HepG2 (cell line): ENCODE data around the gene DSCAM. TPM values are rescaled to one million over a fixed set of nuclear protein-coding genes. Genes with fewer than 3 reads are reported as not detected.

ENCODE experiments used
- ATAC-seq: fragments of 200-7000 bp; cut with Tn5 transposase; 3 replicates; pipeline ENCODE4 v1.9.1; 2020; ENCODE audit warnings: mild to moderate bottlenecking, moderate library complexity
- BruUV-seq: library from RNA; stranded (reverse); fragments of 400-500 nt; replicated peaks from 2 replicates; lab custom pipeline; 2021; lab: Mats Ljungman, UMichigan
- CTCF ChIA-PET: fragments of 300-600 bp; formaldehyde crosslinking; extraction: SDS; loops from one replicate; lab custom pipeline; 2021; ENCODE audit warnings: low total read pairs, inconsistent platforms, low intra/inter-chr PET ratio; lab: Yijun Ruan, JAX
- POLR2A ChIA-PET: fragments of 350-600 bp; sonication (Branson Sonifier 250); formaldehyde crosslinking; loops from one replicate; lab custom pipeline; 2020; ENCODE audit warnings: antibody characterized with exemption, inconsistent platforms; lab: Yijun Ruan, JAX
- DNase-seq: peaks from one replicate; pipeline ENCODE4 v3.0.0-alpha.2; 2015; ENCODE audit warnings: low spot score
- FAIRE-seq: peaks from 3 replicates; lab custom pipeline; 2011; peaks lifted over from hg19 to GRCh38; lab: Jason Lieb, UNC
- H2AFZ ChIP-seq: one replicate; pipeline ENCODE4 v1.6.1; 2011; ENCODE audit warnings: low read length, inconsistent platforms
- H3K27ac ChIP-seq: fragments of 300-600 bp; 3 replicates; pipeline ENCODE4 v1.8.0; 2011; ENCODE audit warnings: mixed run types, mild to moderate bottlenecking, mixed read lengths, low read length, inconsistent platforms; ENCODE audit not compliant: insufficient read depth; ENCODE audit errors: extremely low read length
- H3K27me3 ChIP-seq, 2 experiments: fragments of 200-600 bp in 1 of 2; 2 replicates in 1 of 2; 3 replicates in 1 of 2; pipeline versions ENCODE4 v1.6.0 to v1.8.0; 2011; ENCODE audit warnings: low read length in 2 of 2, mild to moderate bottlenecking in 2 of 2, moderate library complexity in 2 of 2, inconsistent platforms in 1 of 2; ENCODE audit not compliant: insufficient read depth in 2 of 2, control insufficient read depth in 1 of 2
- H3K36me3 ChIP-seq, 2 experiments: fragments of 200-600 bp in 1 of 2; replicated peaks in 1 of 2; 2 replicates in 1 of 2; 3 replicates in 1 of 2; pipeline versions ENCODE4 v1.5.1 to v1.8.0; 2011; ENCODE audit warnings: low read length in 2 of 2, inconsistent platforms in 1 of 2; ENCODE audit not compliant: insufficient read depth in 2 of 2, control insufficient read depth in 1 of 2
- H3K4me1 ChIP-seq: 2 replicates; pipeline ENCODE4 v1.5.1; 2012; ENCODE audit warnings: low read length, inconsistent platforms; ENCODE audit not compliant: insufficient read depth
- H3K4me2 ChIP-seq: 2 replicates; pipeline ENCODE4 v1.6.0; 2011; ENCODE audit warnings: low read depth, low read length, inconsistent platforms
- H3K4me3 ChIP-seq, 3 experiments: fragments of 200-600 bp in 1 of 3; sonication (generic), shearing (Covaris generic) in 1 of 3; replicated peaks in 1 of 3; 2 replicates each; pipeline ENCODE4 v1.5.1; 2011 to 2016; ENCODE audit warnings: low read length in 3 of 3, inconsistent platforms in 2 of 3, low read depth in 2 of 3, mild to moderate bottlenecking in 2 of 3, control low read depth in 1 of 3, mixed read lengths in 1 of 3; ENCODE audit not compliant: insufficient read depth in 1 of 3
- H3K79me2 ChIP-seq: one replicate; pipeline ENCODE4 v1.6.1; 2011; ENCODE audit warnings: low read length, inconsistent platforms; ENCODE audit not compliant: insufficient read depth
- H3K9ac ChIP-seq: 2 replicates; pipeline ENCODE4 v1.6.0; 2011; ENCODE audit warnings: mild to moderate bottlenecking, low read depth, low read length, inconsistent platforms; ENCODE audit not compliant: insufficient read depth
- H3K9me3 ChIP-seq: 2 replicates; pipeline ENCODE4 v1.5.1; 2012; ENCODE audit warnings: mild to moderate bottlenecking, low read length
- H4K20me1 ChIP-seq: 2 replicates; pipeline ENCODE4 v1.6.0; 2011; ENCODE audit warnings: inconsistent platforms, mild to moderate bottlenecking, low read length, moderate library complexity; ENCODE audit not compliant: insufficient read depth
- CREM ChIP-seq, 2 experiments: sonication (generic) in 1 of 2; formaldehyde crosslinking in 1 of 2; IDR thresholded peaks; 2 replicates each; pipeline versions ENCODE4 v1.4.0 to v1.6.1; 2016 to 2020; ENCODE audit warnings: antibody characterized with exemption in 1 of 2, mild to moderate bottlenecking in 1 of 2, missing genetic modification reagents in 1 of 2
- CTCF ChIP-seq: sonication (generic); formaldehyde crosslinking; IDR thresholded peaks from 2 replicates; pipeline ENCODE4 v1.5.0; 2020; ENCODE audit warnings: mild to moderate bottlenecking, missing genetic modification reagents, moderate library complexity
- EZH2 ChIP-seq: conservative IDR thresholded peaks from 2 replicates; pipeline ENCODE4 v1.6.1; 2012; ENCODE audit warnings: mild to moderate bottlenecking, low read depth, low read length, moderate library complexity
- GATAD2A ChIP-seq: IDR thresholded peaks from 2 replicates; pipeline ENCODE4 v1.6.1; 2016
- HMGA1 ChIP-seq: sonication (generic); formaldehyde crosslinking; conservative IDR thresholded peaks from 2 replicates; pipeline ENCODE4 v1.4.0; 2020; ENCODE audit warnings: missing genetic modification reagents
- KDM1A ChIP-seq: IDR thresholded peaks from 2 replicates; pipeline ENCODE4 v1.6.1; 2016; ENCODE audit warnings: missing compliant biosample characterization
- MAFK ChIP-seq, 2 experiments: IDR thresholded peaks in 1 of 2; conservative IDR thresholded peaks in 1 of 2; 2 replicates each; pipeline ENCODE4 v1.6.1; 2011; ENCODE audit warnings: improper control_type of control experiment in 2 of 2, low read length in 2 of 2
- MAZ ChIP-seq, 2 experiments: sonication (generic) in 1 of 2; formaldehyde crosslinking in 1 of 2; IDR thresholded peaks; 2 replicates each; pipeline versions ENCODE4 v1.5.0 to v1.6.1; 2012 to 2020; ENCODE audit warnings: low read depth in 2 of 2, mild to moderate bottlenecking in 2 of 2, borderline replicate concordance in 1 of 2, improper control_type of control experiment in 1 of 2, low read length in 1 of 2, missing genetic modification reagents in 1 of 2, moderate library complexity in 1 of 2
- NAIF1 ChIP-seq: sonication (generic); formaldehyde crosslinking; IDR thresholded peaks from 2 replicates; pipeline ENCODE4 v1.5.0; 2020; ENCODE audit warnings: mild to moderate bottlenecking, missing genetic modification reagents, borderline replicate concordance
- PAF1 ChIP-seq: IDR thresholded peaks from 2 replicates; pipeline ENCODE4 v1.6.1; 2016; ENCODE audit warnings: missing genetic modification reagents, missing compliant biosample characterization
- PHB2 ChIP-seq: fragments of 450-650 bp; IDR thresholded peaks from 2 replicates; pipeline ENCODE4 v1.6.1; 2018; ENCODE audit not compliant: partially characterized antibody
- RCOR2 ChIP-seq: IDR thresholded peaks from 2 replicates; pipeline ENCODE4 v1.6.1; 2016; ENCODE audit warnings: missing biosample characterization, missing genetic modification reagents
- SCMH1 ChIP-seq: sonication (generic); formaldehyde crosslinking; IDR thresholded peaks from 2 replicates; pipeline ENCODE4 v1.9.0; 2021; ENCODE audit warnings: missing genetic modification reagents, mild to moderate bottlenecking, borderline replicate concordance
- SP4 ChIP-seq: sonication (generic); formaldehyde crosslinking; IDR thresholded peaks from 2 replicates; pipeline ENCODE4 v1.8.1; 2023; ENCODE audit warnings: mild to moderate bottlenecking, missing genetic modification reagents
- ZMYM3 ChIP-seq: sonication (generic); formaldehyde crosslinking; IDR thresholded peaks from 2 replicates; pipeline ENCODE4 v1.5.1; 2020; ENCODE audit warnings: mild to moderate bottlenecking, missing genetic modification reagents
- ZNF207 ChIP-seq: fragments of 450-650 bp; IDR thresholded peaks from 2 replicates; pipeline ENCODE4 v1.6.1; 2016; ENCODE audit warnings: antibody characterized with exemption, borderline replicate concordance
- ZNF225 ChIP-seq: sonication (generic); formaldehyde crosslinking; IDR thresholded peaks from 2 replicates; pipeline ENCODE4 v1.4.0; 2020; ENCODE audit warnings: mild to moderate bottlenecking, missing genetic modification reagents
- WGBS: methylation state at CpG from one replicate; pipeline ENCODE4 v1.1.6; 2017; ENCODE audit warnings: low lambda C conversion rate; 5-methylcytosine and 5-hydroxymethylcytosine counted together
- in situ Hi-C: cut with HindIII; loops from 2 replicates; pipeline ENCODE4 v1.10.0; 2017; ENCODE audit warnings: low pct_unique_long_range_greater_than_20kb; ENCODE audit not compliant: extremely low pct_ligation_motif_present
- intact Hi-C: fragments of 100-400 bp; cut with micrococcal nuclease; formaldehyde crosslinking; loops from one replicate; pipeline ENCODE4 v1.10.0; 2022; ENCODE audit not compliant: unreplicated experiment
- polyA plus RNA-seq, 8 experiments: library from polyadenylated mRNA; depleted of rRNA in 3 of 8; stranded (reverse) in 7 of 8; unstranded in 1 of 8; fragments of >200 nt; fragmentation: Illumina TruSeq in 4 of 8; extraction: Trizol in 4 of 8; gene quantifications; 2 replicates each; pipeline versions ENCODE4 v1.2.1 to v1.2.3, GENCODE V29; 2011 to 2016; ENCODE audit warnings: low read depth in 4 of 8, missing spikeins in 1 of 8, mixed read lengths in 1 of 8; ENCODE audit not compliant: insufficient read depth in 1 of 8
- total RNA-seq, 5 experiments: library from RNA; depleted of rRNA; stranded (reverse); fragments of >200 nt; fragmentation: Illumina TruSeq; extraction: Trizol; gene quantifications; 2 replicates each; pipeline ENCODE4 v1.2.3, GENCODE V29; 2016; ENCODE audit warnings: low read depth in 1 of 5
- TF ChIP-seq, protein P1 (sequence below): sonication (generic); formaldehyde crosslinking; IDR thresholded peaks from 2 replicates; pipeline ENCODE4 v1.4.0; 2020; ENCODE audit warnings: mild to moderate bottlenecking, missing genetic modification reagents
- TF ChIP-seq, protein P2 (sequence below): sonication (generic); formaldehyde crosslinking; IDR thresholded peaks from 2 replicates; pipeline ENCODE4 v1.4.0; 2020; ENCODE audit warnings: mild to moderate bottlenecking, missing genetic modification reagents

DSCAM gene
- total and polyA plus RNA-seq, 2 of the 13 experiments (the other 11 are each of a cell fraction or from before 2014, with no cell fraction given): not detected

DNA sequence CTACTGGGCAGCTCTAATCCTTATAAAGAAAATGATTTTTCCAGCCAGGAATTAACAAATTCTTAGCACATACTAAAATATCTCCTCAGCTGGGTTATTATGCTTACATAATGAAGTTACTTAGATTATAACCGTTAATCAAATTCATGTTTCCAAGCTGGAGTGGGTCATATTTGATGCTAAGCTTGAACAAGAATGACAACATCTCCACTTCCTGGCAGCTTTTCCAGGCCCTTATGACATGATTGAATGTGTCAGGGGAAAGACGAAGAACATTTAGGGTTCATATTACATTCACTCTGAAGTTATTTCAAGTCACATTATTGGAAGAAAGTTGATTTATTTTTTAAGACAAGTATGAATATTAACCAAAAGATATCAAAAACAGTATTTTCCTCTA is 646.0 kb downstream of the DSCAM start:
- FAIRE-seq (no peak), ATAC-seq (no peak), DNase-seq (no peak)
- H3K27ac ChIP-seq: no peak overlapping the region
- no peak overlapping the region for H3K4me2 ChIP-seq
- intact Hi-C loops: no loop called here
- H3K9ac ChIP-seq: no peak overlapping the region
- no peaks in the 10 kb centered on the region for H3K36me3 ChIP-seq
- POLR2A ChIA-PET: no interaction called here
- no peaks in the 10 kb centered on the region for H3K79me2 ChIP-seq
- in situ Hi-C loops: no loop called here
- no peaks in the 10 kb centered on the region for H4K20me1 ChIP-seq
- TF ChIP-seq ZNF225 (no peak), RCOR2 (CRISPR knock-in tag) (no peak), HMGA1 (no peak), ZMYM3 (CRISPR knock-in tag) (no peak), PHB2 (no peak), SCMH1 (CRISPR knock-in tag) (no peak), EZH2 (no peak), MAZ (IDR thresholded peaks at IDR 0.05; ENCODE audit: borderline replicate concordance, low read depth, low read length) (no peak), MAZ (CRISPR knock-in tag; IDR thresholded peaks at IDR 0.05; ENCODE audit: low read depth) (no peak), KDM1A (no peak), PAF1 (no peak), NAIF1 (CRISPR knock-in tag) (no peak), MAFK (conservative IDR thresholded peaks at IDR 0.05 in 1 of 2, IDR thresholded peaks at IDR 0.05 in 1 of 2; ENCODE audit: low read length in 2 of 2) (no peak), SP4 (CRISPR knock-in tag) (no peak), CREM (IDR thresholded peaks at IDR 0.05) (no peak), CREM (CRISPR knock-in tag; IDR thresholded peaks at IDR 0.05) (no peak), CTCF (CRISPR knock-in tag) (no peak), ZNF207 (no peak), GATAD2A (CRISPR knock-in tag) (no peak)
- TF ChIP-seq, protein P1, sequence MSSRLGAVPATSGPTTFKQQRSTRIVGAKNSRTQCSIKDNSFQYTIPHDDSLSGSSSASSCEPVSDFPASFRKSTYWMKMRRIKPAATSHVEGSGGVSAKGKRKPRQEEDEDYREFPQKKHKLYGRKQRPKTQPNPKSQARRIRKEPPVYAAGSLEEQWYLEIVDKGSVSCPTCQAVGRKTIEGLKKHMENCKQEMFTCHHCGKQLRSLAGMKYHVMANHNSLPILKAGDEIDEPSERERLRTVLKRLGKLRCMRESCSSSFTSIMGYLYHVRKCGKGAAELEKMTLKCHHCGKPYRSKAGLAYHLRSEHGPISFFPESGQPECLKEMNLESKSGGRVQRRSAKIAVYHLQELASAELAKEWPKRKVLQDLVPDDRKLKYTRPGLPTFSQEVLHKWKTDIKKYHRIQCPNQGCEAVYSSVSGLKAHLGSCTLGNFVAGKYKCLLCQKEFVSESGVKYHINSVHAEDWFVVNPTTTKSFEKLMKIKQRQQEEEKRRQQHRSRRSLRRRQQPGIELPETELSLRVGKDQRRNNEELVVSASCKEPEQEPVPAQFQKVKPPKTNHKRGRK (CRISPR knock-in tag): no peak
- TF ChIP-seq, protein P2, sequence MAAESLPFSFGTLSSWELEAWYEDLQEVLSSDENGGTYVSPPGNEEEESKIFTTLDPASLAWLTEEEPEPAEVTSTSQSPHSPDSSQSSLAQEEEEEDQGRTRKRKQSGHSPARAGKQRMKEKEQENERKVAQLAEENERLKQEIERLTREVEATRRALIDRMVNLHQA (CRISPR knock-in tag): no peak
- CTCF ChIA-PET: no interaction called here
- WGBS: 0% methylated on average over 2 of the region's 2 CpGs
- peaks cover 91% of the 10 kb centered on the region for H3K9me3 ChIP-seq
- no peaks in the 10 kb centered on the region for H3K27me3 ChIP-seq
- no peaks in the 10 kb centered on the region for H3K4me1 ChIP-seq
- H3K4me3 ChIP-seq: no peak overlapping the region
- BruUV-seq: no TSS peak
- no peak overlapping the region for H2AFZ ChIP-seq
